NCI-H146 treated with DMSO at 0.1 percent for 48 hours (cell line): ENCODE data around the gene MYCN.
A peak's percentile ranks its signal among the peaks of the same experiment; 100 is the strongest.
"Not testable (repeated sequence)": the region's sequence is repeated elsewhere in the genome, so short reads cannot be mapped to it uniquely, and the experiment has no call there.

Source experiments
- DNase-seq: peaks from one replicate; lab custom pipeline; 2025; ENCODE audit not compliant: unreplicated experiment; lab: John Stamatoyannopoulos, UW

The MYCN gene

GRCh38 chr2:15956751-15957736, 16.7 kb downstream of the MYCN start:
- no peak for DNase-seq

DNA sequence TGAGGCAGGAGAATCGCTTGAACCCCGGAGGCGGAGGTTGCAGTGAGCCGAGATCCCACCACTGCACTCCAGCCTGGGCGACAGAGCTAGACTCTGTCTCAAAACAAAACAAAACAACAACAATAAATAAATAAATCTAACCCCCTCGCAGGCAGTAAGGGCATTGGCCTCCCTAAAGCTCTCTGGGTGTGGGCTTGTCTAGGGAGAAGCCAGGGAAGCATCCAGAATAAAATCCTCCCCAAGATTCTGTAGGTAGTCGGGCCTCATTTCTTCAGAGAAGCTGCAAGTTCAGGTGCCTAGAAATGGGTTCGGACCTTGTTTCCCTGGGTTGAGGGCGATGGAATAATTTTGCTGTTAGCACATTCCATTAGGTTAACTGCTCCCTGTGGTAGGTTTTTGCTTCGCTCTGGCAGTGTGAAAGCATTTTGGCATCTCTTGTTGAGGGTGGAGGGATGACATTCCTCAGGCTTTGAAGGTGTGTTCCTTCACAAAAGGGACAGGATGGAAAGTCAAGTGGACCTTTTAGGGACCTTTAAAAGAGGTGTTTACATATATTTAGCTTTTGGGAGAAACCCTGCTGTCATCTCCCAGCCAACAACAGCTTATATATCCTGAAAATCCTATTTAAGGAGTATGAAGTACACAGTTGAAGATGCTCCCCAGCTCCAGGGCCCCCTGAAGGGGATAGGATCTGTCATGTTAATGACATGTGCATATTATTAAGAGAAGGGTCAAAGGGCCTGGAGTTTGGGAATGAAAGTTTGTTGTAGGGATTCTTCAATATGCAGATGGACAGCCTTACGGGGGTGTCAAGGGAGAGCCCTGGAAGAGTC, 17.7 kb downstream of the MYCN start:
- DNase-seq, result no peak

- DNase-seq, result no peak
Measured at GRCh38 chr2:15959331-15960153, 19.2 kb downstream of the MYCN start.

GRCh38 chr2:15960154-15960520, 19.8 kb downstream of the MYCN start:
- DNase-seq, result not testable (repeated sequence)

GRCh38 chr2:15963109-15963976, 23.0 kb downstream of the MYCN start:
- DNase-seq, result not testable (repeated sequence)

- no peak for DNase-seq
Measured at GRCh38 chr2:15963977-15964670, 23.8 kb downstream of the MYCN start.

DNA sequence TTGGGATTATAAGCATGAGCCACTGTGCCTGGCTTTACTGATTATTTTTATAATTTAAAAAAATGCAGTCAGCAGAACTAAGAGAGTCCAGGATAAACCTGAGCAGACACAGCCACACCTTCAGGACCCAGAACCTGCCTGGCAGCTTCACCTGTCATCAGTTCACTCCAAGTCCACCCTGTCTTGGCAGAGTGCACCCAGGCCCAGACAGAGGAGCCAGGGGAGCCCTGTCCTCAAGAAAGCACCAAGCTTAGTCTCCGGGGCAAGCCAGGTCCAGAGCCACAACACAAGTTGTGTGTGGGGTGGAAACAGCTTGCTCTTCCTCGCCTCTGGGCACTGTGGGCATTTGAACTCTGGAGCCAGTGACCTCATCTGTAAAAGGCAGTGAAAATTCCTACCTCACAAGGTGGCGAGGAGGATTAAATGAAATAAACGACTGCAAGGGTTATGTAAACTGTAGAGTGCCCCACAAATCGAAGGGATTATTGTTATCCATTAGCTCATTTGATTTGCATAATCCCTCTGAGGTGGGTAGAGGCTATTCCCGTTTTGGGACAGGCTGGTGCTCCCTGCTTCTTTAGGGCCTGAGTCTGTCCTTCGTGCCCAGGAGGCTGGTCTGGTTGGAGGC, 24.7 kb downstream of the MYCN start:
- no peak for DNase-seq

DNA sequence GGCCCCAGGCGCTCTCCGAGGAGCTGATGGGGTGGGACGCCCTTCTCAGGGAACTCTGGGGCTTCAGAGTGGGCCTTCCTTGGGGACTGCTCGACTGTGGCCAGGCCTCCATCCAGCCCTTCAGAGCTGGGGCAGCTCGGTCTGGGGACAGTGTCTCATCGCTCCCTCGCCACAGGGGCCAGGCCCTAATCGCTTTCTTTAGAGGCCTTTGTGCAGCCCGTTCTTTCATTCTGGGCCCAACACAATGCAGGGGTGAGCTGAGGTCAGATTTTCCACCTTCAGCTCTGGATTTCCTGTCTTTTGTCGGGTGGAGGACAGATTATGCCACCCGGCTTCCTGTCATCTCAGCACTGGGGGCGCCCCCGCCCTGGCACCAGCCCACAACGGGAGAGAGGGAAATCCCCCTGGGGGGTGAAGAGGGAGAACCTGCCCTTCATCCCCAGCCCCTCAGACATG, 25.2 kb downstream of the MYCN start:
- peak; percentile 4 for DNase-seq

- no peak for DNase-seq
Measured at GRCh38 chr2:15967415-15968279, 27.3 kb downstream of the MYCN start.

- no peak for DNase-seq
Measured at GRCh38 chr2:15968280-15969178, 28.2 kb downstream of the MYCN start.

GRCh38 chr2:15969214-15969613, 28.9 kb downstream of the MYCN start:
- no peak for DNase-seq

GRCh38 chr2:15970701-15971100, 30.4 kb downstream of the MYCN start:
- no peak for DNase-seq

DNA sequence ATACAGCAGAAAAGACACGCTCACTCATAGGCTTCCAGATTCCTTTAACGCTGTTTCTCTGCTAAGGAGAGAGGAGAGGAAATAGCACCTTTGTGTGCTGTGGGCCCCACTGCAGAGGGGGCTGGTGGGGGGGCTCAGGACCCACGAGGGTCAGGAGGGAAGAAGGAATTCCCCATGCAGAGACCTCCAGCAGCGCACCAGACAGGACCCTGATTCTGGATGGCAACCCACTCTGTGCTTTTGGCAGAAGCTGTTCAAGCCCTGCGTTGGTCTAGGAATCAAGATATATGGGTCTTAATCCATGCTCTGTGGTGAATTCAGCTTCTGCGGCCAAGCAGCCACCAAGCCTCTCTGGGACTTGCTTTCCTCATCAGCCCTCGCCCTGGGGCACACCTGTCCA, 31.0 kb downstream of the MYCN start:
- no peak for DNase-seq

GRCh38 chr2:15971831-15972522, 31.6 kb downstream of the MYCN start:
- no peak for DNase-seq

DNA sequence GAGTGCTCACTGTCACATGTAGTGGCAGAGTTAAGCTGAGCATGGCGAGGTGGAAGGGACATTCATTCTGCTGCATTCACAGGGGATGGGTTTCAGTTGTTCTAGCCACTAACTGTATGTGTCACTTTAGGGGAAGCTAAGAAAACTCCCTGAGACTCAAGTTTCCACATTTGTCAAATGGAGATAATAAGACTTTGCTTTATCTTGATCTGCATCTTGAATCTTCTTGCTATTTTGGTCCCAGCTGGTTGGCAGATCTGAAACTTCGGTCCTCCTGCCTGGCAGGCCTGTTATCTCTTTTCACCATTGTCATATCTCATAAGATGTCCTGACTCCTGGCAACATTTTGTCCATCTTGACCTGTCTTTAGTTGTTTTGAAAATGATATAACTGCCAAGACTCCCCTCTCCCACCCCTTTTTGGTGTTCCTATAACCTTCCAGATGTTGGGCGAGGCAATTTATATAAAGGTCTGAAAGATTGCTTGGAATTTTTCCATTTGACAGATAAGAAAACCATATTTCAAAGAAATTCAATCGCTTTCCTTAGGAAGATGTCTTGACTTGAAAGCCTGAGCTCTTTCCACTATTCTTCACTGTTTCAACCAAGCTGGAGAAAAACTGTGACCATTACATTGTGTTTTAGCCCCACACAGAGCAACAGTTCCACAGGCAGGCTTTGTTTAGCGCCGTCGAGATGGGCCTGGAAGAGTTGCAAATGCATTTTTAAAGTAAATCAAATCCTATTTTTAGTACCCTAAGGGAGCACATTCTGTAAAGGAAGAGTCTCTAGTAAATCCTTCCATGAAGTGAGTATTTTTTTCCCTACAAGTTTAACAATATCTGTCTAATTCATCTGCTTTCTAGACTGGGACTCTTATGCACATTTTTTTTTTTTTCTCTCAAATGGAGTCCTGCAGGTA, 33.4 kb downstream of the MYCN start:
- DNase-seq, result no peak
